GM12878 (cell line): ENCODE measurements around the gene MXI1. TPM values are rescaled to one million over a fixed set of nuclear protein-coding genes. Genes with fewer than 3 reads are reported as not detected.

Experiments used
- ATAC-seq: fragments of 200-7000 bp; cut with Tn5 transposase; 3 replicates; pipeline ENCODE4 v1.9.1; 2020; ENCODE audit warnings: mild to moderate bottlenecking, moderate library complexity
- BruUV-seq: library from RNA; stranded (reverse); fragments of 400-500 nt; replicated peaks from 2 replicates; lab custom pipeline; 2021; lab: Mats Ljungman, UMichigan
- CTCF ChIA-PET: fragments of 300-600 bp; sonication (Branson Sonifier 250); formaldehyde crosslinking; extraction: SDS; loops from one replicate; lab custom pipeline; 2021; ENCODE audit warnings: inconsistent platforms; lab: Yijun Ruan, JAX
- POLR2A ChIA-PET: fragments of 350-600 bp; formaldehyde crosslinking; extraction: SDS; loops from one replicate; lab custom pipeline; 2021; ENCODE audit warnings: inconsistent platforms; lab: Charles Lee
- RAD21 ChIA-PET: fragments of 300-600 bp; sonication (Branson Sonifier 250); formaldehyde crosslinking; loops from one replicate; lab custom pipeline; 2023; ENCODE audit warnings: antibody characterized with exemption; ENCODE audit not compliant: unreplicated experiment; lab: Charles Lee
- SMC1A ChIA-PET: fragments of 300-600 bp; sonication (Branson Sonifier 250); formaldehyde crosslinking; loops from one replicate; lab custom pipeline; 2023; ENCODE audit not compliant: unreplicated experiment, uncharacterized antibody; lab: Charles Lee
- DNase-seq: peaks from one replicate; pipeline ENCODE4 v3.0.0-alpha.2; 2011; ENCODE audit warnings: low read depth, low spot score
- FAIRE-seq: peaks from 3 replicates; lab custom pipeline; 2011; peaks lifted over from hg19 to GRCh38; lab: Jason Lieb, UNC
- H2AFZ ChIP-seq: 2 replicates; pipeline ENCODE4 v1.6.0; 2011; ENCODE audit warnings: low read depth, low read length, control low read depth; ENCODE audit not compliant: control insufficient read depth
- H3K27ac ChIP-seq: 2 replicates; pipeline ENCODE4 v1.5.1; 2011; ENCODE audit warnings: control low read depth; ENCODE audit not compliant: control insufficient read depth, insufficient read depth
- H3K27me3 ChIP-seq, 2 experiments: replicated peaks in 1 of 2; 2 replicates each; pipeline versions ENCODE4 v1.6.0 to v1.6.1; 2011; ENCODE audit warnings: low read length in 1 of 2; ENCODE audit not compliant: control insufficient read depth in 2 of 2, insufficient read depth in 2 of 2
- H3K36me3 ChIP-seq, 2 experiments: 2 replicates each; pipeline ENCODE4 v1.5.1; 2011; ENCODE audit warnings: low read length in 1 of 2; ENCODE audit not compliant: control insufficient read depth in 2 of 2, insufficient read depth in 2 of 2
- H3K4me1 ChIP-seq: 2 replicates; pipeline ENCODE4 v1.6.1; 2011; ENCODE audit warnings: mild to moderate bottlenecking, low read length, moderate library complexity, mixed read lengths; ENCODE audit not compliant: control insufficient read depth, insufficient read depth
- H3K4me2 ChIP-seq: 2 replicates; pipeline ENCODE4 v1.6.0; 2011; ENCODE audit warnings: control low read depth; ENCODE audit not compliant: control insufficient read depth, insufficient read depth
- H3K4me3 ChIP-seq: fragments of 200-600 bp; sonication (generic); 2 replicates; pipeline ENCODE4 v1.5.1; 2016
- H3K79me2 ChIP-seq: 2 replicates; pipeline ENCODE4 v1.6.0; 2011; ENCODE audit warnings: low read length; ENCODE audit not compliant: control insufficient read depth, insufficient read depth
- H3K9ac ChIP-seq: 2 replicates; pipeline ENCODE4 v1.8.0; 2011; ENCODE audit warnings: low read length, control low read depth, mixed read lengths; ENCODE audit not compliant: control insufficient read depth, insufficient read depth
- H3K9me3 ChIP-seq: replicated peaks from 3 replicates; pipeline ENCODE4 v1.5.1; 2011; ENCODE audit warnings: mild to moderate bottlenecking, low read length; ENCODE audit not compliant: control insufficient read depth, insufficient read depth
- H4K20me1 ChIP-seq: 2 replicates; pipeline ENCODE4 v1.6.0; 2011; ENCODE audit not compliant: control insufficient read depth, insufficient read depth
- ATF7 ChIP-seq: fragments of 450-650 bp; IDR thresholded peaks from 2 replicates; pipeline ENCODE4 v1.6.1; 2016; ENCODE audit warnings: low read depth, mild to moderate bottlenecking
- CHD2 ChIP-seq: IDR thresholded peaks from 2 replicates; pipeline ENCODE4 v1.6.1; 2011; ENCODE audit warnings: low read depth, low read length, improper control_type of control experiment, borderline replicate concordance
- EGR1 ChIP-seq, 2 experiments: IDR thresholded peaks; 1 replicate in 1 of 2; 2 replicates in 1 of 2; pipeline ENCODE4 v1.6.1; 2011 to 2012; ENCODE audit warnings: low read depth in 2 of 2, low read length in 2 of 2, borderline replicate concordance in 1 of 2, mild to moderate bottlenecking in 1 of 2, moderate library complexity in 1 of 2
- FOXM1 ChIP-seq: IDR thresholded peaks from 2 replicates; pipeline ENCODE4 v1.6.1; 2012; ENCODE audit warnings: low read depth, mild to moderate bottlenecking, inconsistent platforms, low read length, moderate library complexity
- HDAC6 ChIP-seq: fragments of 200-600 bp; sonication (generic); IDR thresholded peaks from one replicate; pipeline ENCODE4 v1.8.0; 2017; ENCODE audit warnings: antibody characterized with exemption; ENCODE audit not compliant: unreplicated experiment
- HDGF ChIP-seq: fragments of 450-650 bp; IDR thresholded peaks from 2 replicates; pipeline ENCODE4 v1.6.1; 2016; ENCODE audit warnings: antibody characterized with exemption
- IKZF2 ChIP-seq, 2 experiments: fragments of 450-650 bp; IDR thresholded peaks; 2 replicates each; pipeline ENCODE4 v1.6.1; 2017; ENCODE audit warnings: mild to moderate bottlenecking in 2 of 2, moderate library complexity in 2 of 2
- POLR2A ChIP-seq: IDR thresholded peaks from 2 replicates; pipeline ENCODE4 v1.6.1; 2011; ENCODE audit warnings: low read depth, mild to moderate bottlenecking, low read length
- RAD21 ChIP-seq: IDR thresholded peaks from 2 replicates; pipeline ENCODE4 v1.6.1; 2011; ENCODE audit warnings: mild to moderate bottlenecking, low read depth, low read length, moderate library complexity; ENCODE audit not compliant: insufficient read depth
- RUNX3 ChIP-seq: IDR thresholded peaks from 2 replicates; pipeline ENCODE4 v1.6.1; 2012; ENCODE audit warnings: low read length, inconsistent platforms
- YY1 ChIP-seq: IDR thresholded peaks from 2 replicates; pipeline ENCODE4 v1.6.1; 2011; ENCODE audit warnings: low read depth, mild to moderate bottlenecking, low read length
- ZNF24 ChIP-seq: fragments of 450-650 bp; IDR thresholded peaks from 2 replicates; pipeline ENCODE4 v1.6.1; 2017; ENCODE audit warnings: antibody characterized with exemption, mild to moderate bottlenecking
- ZSCAN29 ChIP-seq: fragments of 450-650 bp; IDR thresholded peaks from 2 replicates; pipeline ENCODE4 v1.6.1; 2017; ENCODE audit warnings: mild to moderate bottlenecking, moderate library complexity
- WGBS: methylation state at CpG from one replicate; pipeline ENCODE4 v1.1.6; 2016; ENCODE audit warnings: low lambda C conversion rate; ENCODE audit not compliant: insufficient replicate concordance, insufficient coverage; ENCODE audit errors: missing lambda C conversion rate; 5-methylcytosine and 5-hydroxymethylcytosine counted together
- in situ Hi-C: fragments of 300-500 bp; cut with MboI; formaldehyde crosslinking; loops from 9 replicates; pipeline ENCODE4 v1.14.3; 2018; ENCODE audit warnings: mixed read lengths
- intact Hi-C: fragments of 100-400 bp; cut with micrococcal nuclease; formaldehyde crosslinking; loops from one replicate; pipeline ENCODE4 v1.14.2; 2022; ENCODE audit not compliant: unreplicated experiment
- polyA plus RNA-seq, 11 experiments: library from polyadenylated mRNA; depleted of rRNA in 4 of 11; unstranded in 6 of 11; stranded (reverse) in 5 of 11; fragments of >200 nt; fragmentation: Nextera tagmentation in 4 of 11; fragmentation: Illumina TruSeq in 1 of 11; extraction: Ambion mirVana in 4 of 11; extraction: Trizol in 1 of 11; gene quantifications; 1 replicate in 1 of 11; 2 replicates in 10 of 11; pipeline versions ENCODE4 v1.2.1 to v1.2.3, GENCODE V29; 2011 to 2016; ENCODE audit warnings: inconsistent platforms in 2 of 11, missing spikeins in 2 of 11, low read depth in 1 of 11
- total RNA-seq, 4 experiments: library from RNA; depleted of rRNA in 3 of 4; stranded (reverse); fragments of >200 nt in 3 of 4; fragmentation: Illumina TruSeq in 1 of 4; extraction: Trizol in 1 of 4; gene quantifications; 2 replicates each; pipeline versions ENCODE4 v1.2.1 to v1.2.3, GENCODE V29; 2013 to 2021
- TF ChIP-seq, protein P1 (sequence below): IDR thresholded peaks from 2 replicates; pipeline ENCODE4 v1.6.1; 2012; ENCODE audit warnings: low read length, inconsistent platforms
- TF ChIP-seq, protein P2 (sequence below): fragments of 450-650 bp; IDR thresholded peaks from 2 replicates; pipeline ENCODE4 v1.6.1; 2017; ENCODE audit warnings: mild to moderate bottlenecking, low read depth, inconsistent platforms; ENCODE audit not compliant: poor library complexity, severe bottlenecking
- TF ChIP-seq, protein P3 (sequence below): fragments of 450-650 bp; IDR thresholded peaks from 2 replicates; pipeline ENCODE4 v1.6.1; 2017; ENCODE audit warnings: low read depth, mild to moderate bottlenecking, moderate library complexity
- TF ChIP-seq, protein P4 (sequence below): fragments of 450-650 bp; IDR thresholded peaks from 2 replicates; pipeline ENCODE4 v1.6.1; 2016; ENCODE audit warnings: mild to moderate bottlenecking

MXI1 gene
- total and polyA plus RNA-seq, 10 of the 15 experiments (the other 5 are each of a cell fraction or from before 2014, with no cell fraction given): 0.23 to 8.0 (median 0.41) TPM

DNA sequence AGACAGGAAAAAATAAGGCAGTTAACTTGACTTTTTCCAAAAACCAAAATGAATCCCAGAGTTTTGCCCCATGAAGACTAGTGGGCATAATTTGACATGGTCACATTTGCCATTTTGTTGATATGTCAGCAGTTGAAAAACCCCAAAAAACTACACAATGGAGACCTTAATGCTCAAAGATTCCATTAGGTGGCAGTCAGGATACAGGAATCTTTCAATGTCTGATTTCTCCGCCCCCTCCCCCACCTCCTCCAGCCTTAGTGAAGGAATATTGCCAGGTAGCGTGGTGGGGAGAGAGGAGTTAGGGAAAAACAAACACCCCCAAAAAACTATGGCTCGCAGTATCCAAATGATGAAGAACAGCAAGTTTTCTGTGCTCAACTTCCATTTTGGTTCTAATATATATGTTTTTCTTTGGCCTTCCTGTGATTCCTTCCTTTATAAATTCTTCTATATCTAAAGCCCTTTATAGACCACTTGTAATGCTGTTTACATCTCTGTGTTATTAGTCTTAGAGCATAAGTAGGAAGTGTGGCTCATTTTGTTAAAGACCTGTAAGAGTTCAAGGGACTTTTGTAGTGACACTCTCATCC is 104.0 kb downstream of the MXI1 start:
- no peaks in the 10 kb centered on the region for H3K79me2 ChIP-seq
- SMC1A ChIA-PET: interaction anchor here (0.8 to 4.0 kb wide), 25 partner anchors 9 to 299 kb away, joined by 3 to 61 read pairs (median 7); no protein-coding TSS in a partner anchor
- in situ Hi-C loops: loop anchor here (5.0 to 25.0 kb wide), 3 partner anchors 236 to 1826 kb away; no protein-coding TSS in a partner anchor
- ATAC-seq: peak; percentile 83
- H3K27ac ChIP-seq: no peak overlapping the region
- H4K20me1 ChIP-seq: no peaks in the 10 kb centered on the region
- no peak for FAIRE-seq
- no peak overlapping the region for H3K4me2 ChIP-seq
- WGBS: 0% methylated on average over 2 of the region's 3 CpGs
- intact Hi-C loops: loop anchor here (1.0 to 2.0 kb wide), 6 partner anchors 43 to 289 kb away; no protein-coding TSS in a partner anchor
- no peaks in the 10 kb centered on the region for H3K9me3 ChIP-seq
- 0 out of 2 replicates have a peak, but pooled peaks cover 2% of the 10 kb centered on the region for H3K4me1 ChIP-seq
- H3K9ac ChIP-seq: no peak overlapping the region
- POLR2A ChIA-PET: interaction anchor here (0.8 to 1.2 kb wide), 4 partner anchors 44 to 285 kb away, joined by 3 to 5 read pairs (median 3); no protein-coding TSS in a partner anchor
- no TSS peak for BruUV-seq
- no peak overlapping the region for H3K4me3 ChIP-seq
- DNase-seq: peak; percentile 47
- H3K27me3 ChIP-seq: no peaks in the 10 kb centered on the region
- RAD21 ChIA-PET: interaction anchor here (0.6 to 6.9 kb wide), 16 partner anchors 10 to 361 kb away, joined by 3 to 151 read pairs (median 5); no protein-coding TSS in a partner anchor
- CTCF ChIA-PET: interaction anchor here (1.0 to 7.0 kb wide), 13 partner anchors 10 to 289 kb away, joined by 3 to 191 read pairs (median 7); no protein-coding TSS in a partner anchor
- H3K36me3 ChIP-seq: no peaks in the 10 kb centered on the region
- peak overlapping the region; percentile 20; the same call in 1 of the 2 replicates for H2AFZ ChIP-seq
- no peak for TF ChIP-seq HDGF
- peak; percentile 28; the same call in 1 of the 2 replicates for TF ChIP-seq RUNX3
- peak; percentile 62; the same call in 1 of the 2 replicates for TF ChIP-seq CHD2
- no peak for TF ChIP-seq HDAC6
- TF ChIP-seq, protein P1, sequence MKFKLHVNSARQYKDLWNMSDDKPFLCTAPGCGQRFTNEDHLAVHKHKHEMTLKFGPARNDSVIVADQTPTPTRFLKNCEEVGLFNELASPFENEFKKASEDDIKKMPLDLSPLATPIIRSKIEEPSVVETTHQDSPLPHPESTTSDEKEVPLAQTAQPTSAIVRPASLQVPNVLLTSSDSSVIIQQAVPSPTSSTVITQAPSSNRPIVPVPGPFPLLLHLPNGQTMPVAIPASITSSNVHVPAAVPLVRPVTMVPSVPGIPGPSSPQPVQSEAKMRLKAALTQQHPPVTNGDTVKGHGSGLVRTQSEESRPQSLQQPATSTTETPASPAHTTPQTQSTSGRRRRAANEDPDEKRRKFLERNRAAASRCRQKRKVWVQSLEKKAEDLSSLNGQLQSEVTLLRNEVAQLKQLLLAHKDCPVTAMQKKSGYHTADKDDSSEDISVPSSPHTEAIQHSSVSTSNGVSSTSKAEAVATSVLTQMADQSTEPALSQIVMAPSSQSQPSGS: no peak
- TF ChIP-seq FOXM1: peak; percentile 48; the same call in 1 of the 2 replicates
- TF ChIP-seq ZSCAN29: no peak
- TF ChIP-seq, protein P2, sequence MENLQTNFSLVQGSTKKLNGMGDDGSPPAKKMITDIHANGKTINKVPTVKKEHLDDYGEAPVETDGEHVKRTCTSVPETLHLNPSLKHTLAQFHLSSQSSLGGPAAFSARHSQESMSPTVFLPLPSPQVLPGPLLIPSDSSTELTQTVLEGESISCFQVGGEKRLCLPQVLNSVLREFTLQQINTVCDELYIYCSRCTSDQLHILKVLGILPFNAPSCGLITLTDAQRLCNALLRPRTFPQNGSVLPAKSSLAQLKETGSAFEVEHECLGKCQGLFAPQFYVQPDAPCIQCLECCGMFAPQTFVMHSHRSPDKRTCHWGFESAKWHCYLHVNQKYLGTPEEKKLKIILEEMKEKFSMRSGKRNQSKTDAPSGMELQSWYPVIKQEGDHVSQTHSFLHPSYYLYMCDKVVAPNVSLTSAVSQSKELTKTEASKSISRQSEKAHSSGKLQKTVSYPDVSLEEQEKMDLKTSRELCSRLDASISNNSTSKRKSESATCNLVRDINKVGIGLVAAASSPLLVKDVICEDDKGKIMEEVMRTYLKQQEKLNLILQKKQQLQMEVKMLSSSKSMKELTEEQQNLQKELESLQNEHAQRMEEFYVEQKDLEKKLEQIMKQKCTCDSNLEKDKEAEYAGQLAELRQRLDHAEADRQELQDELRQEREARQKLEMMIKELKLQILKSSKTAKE: peak; percentile 73
- peak in 1 of 2 experiments; percentile 40; a peak in 1 of 3 replicates for TF ChIP-seq EGR1 (IDR thresholded peaks at IDR 0.05; ENCODE audit: borderline replicate concordance in 1 of 2, low read depth in 2 of 2, low read length in 2 of 2)
- peak; percentile 59 to 68 for TF ChIP-seq IKZF2 (IDR thresholded peaks at IDR 0.05)
- TF ChIP-seq YY1: peak; percentile 80
- TF ChIP-seq ATF7: no peak
- TF ChIP-seq RAD21: peak; percentile 96
- peak; percentile 47; the same call in 1 of the 2 replicates for TF ChIP-seq ZNF24
- TF ChIP-seq, protein P3, sequence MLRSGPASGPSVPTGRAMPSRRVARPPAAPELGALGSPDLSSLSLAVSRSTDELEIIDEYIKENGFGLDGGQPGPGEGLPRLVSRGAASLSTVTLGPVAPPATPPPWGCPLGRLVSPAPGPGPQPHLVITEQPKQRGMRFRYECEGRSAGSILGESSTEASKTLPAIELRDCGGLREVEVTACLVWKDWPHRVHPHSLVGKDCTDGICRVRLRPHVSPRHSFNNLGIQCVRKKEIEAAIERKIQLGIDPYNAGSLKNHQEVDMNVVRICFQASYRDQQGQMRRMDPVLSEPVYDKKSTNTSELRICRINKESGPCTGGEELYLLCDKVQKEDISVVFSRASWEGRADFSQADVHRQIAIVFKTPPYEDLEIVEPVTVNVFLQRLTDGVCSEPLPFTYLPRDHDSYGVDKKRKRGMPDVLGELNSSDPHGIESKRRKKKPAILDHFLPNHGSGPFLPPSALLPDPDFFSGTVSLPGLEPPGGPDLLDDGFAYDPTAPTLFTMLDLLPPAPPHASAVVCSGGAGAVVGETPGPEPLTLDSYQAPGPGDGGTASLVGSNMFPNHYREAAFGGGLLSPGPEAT: 0 out of 2 replicates have a peak, but pooled peaks have one; percentile 37
- no peak for TF ChIP-seq POLR2A
- TF ChIP-seq, protein P4, sequence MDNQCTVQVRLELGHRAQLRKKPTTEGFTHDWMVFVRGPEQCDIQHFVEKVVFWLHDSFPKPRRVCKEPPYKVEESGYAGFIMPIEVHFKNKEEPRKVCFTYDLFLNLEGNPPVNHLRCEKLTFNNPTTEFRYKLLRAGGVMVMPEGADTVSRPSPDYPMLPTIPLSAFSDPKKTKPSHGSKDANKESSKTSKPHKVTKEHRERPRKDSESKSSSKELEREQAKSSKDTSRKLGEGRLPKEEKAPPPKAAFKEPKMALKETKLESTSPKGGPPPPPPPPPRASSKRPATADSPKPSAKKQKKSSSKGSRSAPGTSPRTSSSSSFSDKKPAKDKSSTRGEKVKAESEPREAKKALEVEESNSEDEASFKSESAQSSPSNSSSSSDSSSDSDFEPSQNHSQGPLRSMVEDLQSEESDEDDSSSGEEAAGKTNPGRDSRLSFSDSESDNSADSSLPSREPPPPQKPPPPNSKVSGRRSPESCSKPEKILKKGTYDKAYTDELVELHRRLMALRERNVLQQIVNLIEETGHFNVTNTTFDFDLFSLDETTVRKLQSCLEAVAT: 0 out of 2 replicates have a peak, but pooled peaks have one; percentile 46
